Spleen (tissue), 11 donors: ENCODE measurements around the gene PMIS2. TPM values are rescaled to one million over a fixed set of nuclear protein-coding genes. Genes with fewer than 3 reads are reported as not detected.
"Not testable (repeated sequence)": the region's sequence is repeated elsewhere in the genome, so short reads cannot be mapped to it uniquely, and the experiment has no call there.

Source experiments
- DNase-seq: peaks from one replicate; pipeline ENCODE4 v3.0.0-alpha.2; 2020
- H3K27ac ChIP-seq, 8 donors: fragments of 200-600 bp; sonication (generic) in 7 of 8; 1 replicate in 4 of 8; 2 replicates in 4 of 8; pipeline versions ENCODE4 v1.5.0 to v1.8.0; 2016 to 2021; ENCODE audit warnings: inconsistent platforms in 4 of 8, mild to moderate bottlenecking in 4 of 8, moderate library complexity in 1 of 8
- H3K27me3 ChIP-seq, 7 donors: fragments of 200-600 bp; sonication (generic) in 6 of 7; replicated peaks in 1 of 7; 1 replicate in 4 of 7; 2 replicates in 3 of 7; pipeline versions ENCODE4 v1.5.0 to v1.8.0; 2016 to 2021; ENCODE audit warnings: inconsistent platforms in 3 of 7, mild to moderate bottlenecking in 1 of 7
- H3K36me3 ChIP-seq, 6 donors: fragments of 200-600 bp; sonication (generic) in 5 of 6; 1 replicate in 4 of 6; 2 replicates in 2 of 6; pipeline versions ENCODE4 v1.5.0 to v1.8.0; 2016 to 2021; ENCODE audit warnings: inconsistent platforms in 2 of 6
- H3K4me1 ChIP-seq, 6 donors: fragments of 200-600 bp; sonication (generic) in 5 of 6; 1 replicate in 3 of 6; 2 replicates in 3 of 6; pipeline versions ENCODE4 v1.5.0 to v1.8.0; 2016 to 2021; ENCODE audit warnings: inconsistent platforms in 3 of 6
- H3K4me3 ChIP-seq, 8 donors: fragments of 200-600 bp; sonication (generic) in 7 of 8; 1 replicate in 4 of 8; 2 replicates in 4 of 8; pipeline versions ENCODE4 v1.5.0 to v1.8.0; 2016 to 2021; ENCODE audit warnings: inconsistent platforms in 4 of 8, mild to moderate bottlenecking in 4 of 8, moderate library complexity in 2 of 8
- H3K9me3 ChIP-seq, 8 donors: fragments of 200-600 bp; sonication (generic) in 7 of 8; 1 replicate in 4 of 8; 2 replicates in 4 of 8; pipeline versions ENCODE4 v1.5.0 to v1.8.0; 2016 to 2021; ENCODE audit warnings: inconsistent platforms in 4 of 8
- POLR2A ChIP-seq, 3 donors: fragments of 450-650 bp; IDR thresholded peaks; one replicate each; pipeline ENCODE4 v1.5.1; 2017; ENCODE audit warnings: antibody characterized with exemption in 3 of 3, mild to moderate bottlenecking in 1 of 3
- POLR2AphosphoS5 ChIP-seq, 3 donors: sonication (generic); formaldehyde crosslinking; IDR thresholded peaks; one replicate each; pipeline ENCODE4 v1.5.1; 2017; ENCODE audit warnings: antibody characterized with exemption in 3 of 3
- WGBS, 5 donors: extraction: QIAGEN DNeasy Blood & Tissue Kit in 3 of 5; methylation state at CpG; one replicate each; pipeline versions ENCODE4 v1.1.5 to v1.1.7; 2013 to 2018; 5-methylcytosine and 5-hydroxymethylcytosine counted together
- intact Hi-C: fragments of 100-400 bp; cut with DNase I; formaldehyde crosslinking; loops from one replicate; pipeline ENCODE4 v1.15.0; 2023; ENCODE audit warnings: low total_unique reads
- polyA plus RNA-seq, 3 donors: library from polyadenylated mRNA; stranded (reverse); fragments of 200-250 nt; gene quantifications; one replicate each; pipeline ENCODE4 v1.2.1, GENCODE V29; 2013
- total RNA-seq, 7 donors: library from RNA; depleted of rRNA in 3 of 7; stranded (reverse); fragments of >200 nt in 3 of 7; fragmentation: NEBNext Ultra II Directional in 4 of 7; extraction: Animal tissue kit (Norgen Biotek cat#: 25700) in 4 of 7; gene quantifications; one replicate each; pipeline versions ENCODE4 v1.1.0 to v1.2.1, GENCODE V29; 2016 to 2021
- TF ChIP-seq, protein P1 (sequence below), 11 experiments: fragments of 200-600 bp in 7 of 11; fragments of 450-650 bp in 4 of 11; sonication (generic) in 4 of 11; IDR thresholded peaks in 8 of 11; conservative IDR thresholded peaks in 3 of 11; 1 replicate in 7 of 11; 2 replicates in 4 of 11; pipeline versions ENCODE4 v1.4.0 to v1.8.0; 2016 to 2021; ENCODE audit warnings: antibody characterized with exemption in 11 of 11, inconsistent platforms in 4 of 11, mild to moderate bottlenecking in 1 of 11
- donor health status: healthy with polysubstance abuse.
- donor health status: DM: no; HTN: no; CAD: no; lungs with moderate emphysema.
- donor health status: DM: no; HTN: no; CAD: no.
- donor health status: Bipolar disorder and iron deficiency.
- donor health status: healthy.
- donor health status: DM: no; HTN: no; CAD: no.
- donor health status: DM: yes; HTN: yes; CAD: no.

PMIS2 gene
- total and polyA plus RNA-seq, 10 donors: not detected

- no peaks in the 10 kb centered on the region for H3K9me3 ChIP-seq
- no peaks in the 10 kb centered on the region for H3K36me3 ChIP-seq
- H3K4me1 ChIP-seq: peaks cover 0 to 4% (median 0%) of the 10 kb centered on the region in 6 donors
- H3K27ac ChIP-seq: no peak overlapping the region
- no peak for DNase-seq
- H3K27me3 ChIP-seq: peaks cover 0 to 34% (median 0%) of the 10 kb centered on the region in 7 donors
- WGBS, 5 donors: 44 to 59% (median 49%) methylated on average over 4 of the region's 4 CpGs
- no peak for TF ChIP-seq POLR2A (IDR thresholded peaks at IDR 0.05)
- no peak for TF ChIP-seq POLR2AphosphoS5 (IDR thresholded peaks at IDR 0.05)
- TF ChIP-seq, protein P1, sequence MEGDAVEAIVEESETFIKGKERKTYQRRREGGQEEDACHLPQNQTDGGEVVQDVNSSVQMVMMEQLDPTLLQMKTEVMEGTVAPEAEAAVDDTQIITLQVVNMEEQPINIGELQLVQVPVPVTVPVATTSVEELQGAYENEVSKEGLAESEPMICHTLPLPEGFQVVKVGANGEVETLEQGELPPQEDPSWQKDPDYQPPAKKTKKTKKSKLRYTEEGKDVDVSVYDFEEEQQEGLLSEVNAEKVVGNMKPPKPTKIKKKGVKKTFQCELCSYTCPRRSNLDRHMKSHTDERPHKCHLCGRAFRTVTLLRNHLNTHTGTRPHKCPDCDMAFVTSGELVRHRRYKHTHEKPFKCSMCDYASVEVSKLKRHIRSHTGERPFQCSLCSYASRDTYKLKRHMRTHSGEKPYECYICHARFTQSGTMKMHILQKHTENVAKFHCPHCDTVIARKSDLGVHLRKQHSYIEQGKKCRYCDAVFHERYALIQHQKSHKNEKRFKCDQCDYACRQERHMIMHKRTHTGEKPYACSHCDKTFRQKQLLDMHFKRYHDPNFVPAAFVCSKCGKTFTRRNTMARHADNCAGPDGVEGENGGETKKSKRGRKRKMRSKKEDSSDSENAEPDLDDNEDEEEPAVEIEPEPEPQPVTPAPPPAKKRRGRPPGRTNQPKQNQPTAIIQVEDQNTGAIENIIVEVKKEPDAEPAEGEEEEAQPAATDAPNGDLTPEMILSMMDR (IDR thresholded peaks at IDR 0.05 in 8 of 11, conservative IDR thresholded peaks at IDR 0.05 in 3 of 11): no peak
- intact Hi-C loops: no loop called here
- no peak overlapping the region for H3K4me3 ChIP-seq
These were observed 10.5 kb downstream of the PMIS2 start for GRCh38 chr19:35596366-35596999.

- no peak for DNase-seq
- peaks cover 0 to 5% (median 2%) of the 10 kb centered on the region in 8 donors for H3K9me3 ChIP-seq
- 80 to 92% (median 89%) methylated on average over 3 of the region's 3 CpGs for WGBS, 5 donors
- no peak overlapping the region for H3K27ac ChIP-seq
- no peaks in the 10 kb centered on the region for H3K4me1 ChIP-seq
- peaks cover 0 to 3% (median 0%) of the 10 kb centered on the region in 7 donors for H3K27me3 ChIP-seq
- intact Hi-C loops: no loop called here
- TF ChIP-seq POLR2AphosphoS5 (IDR thresholded peaks at IDR 0.05) (no peak), POLR2A (IDR thresholded peaks at IDR 0.05) (no peak)
- TF ChIP-seq, protein P1 (IDR thresholded peaks at IDR 0.05 in 8 of 11, conservative IDR thresholded peaks at IDR 0.05 in 3 of 11): no peak
- no peaks in the 10 kb centered on the region for H3K36me3 ChIP-seq
- no peak overlapping the region for H3K4me3 ChIP-seq
These were observed 16.0 kb downstream of the PMIS2 start for GRCh38 chr19:35601971-35602370.

GRCh38 chr19:35604436-35604835 lies 18.5 kb downstream of the PMIS2 start:
- H3K27me3 ChIP-seq, H3K4me3 ChIP-seq, H3K36me3 ChIP-seq, intact Hi-C loops, H3K27ac ChIP-seq, DNase-seq, H3K4me1 ChIP-seq: not testable (repeated sequence)
- peaks cover 0 to 23% (median 17%) of the 10 kb centered on the region in 8 donors for H3K9me3 ChIP-seq
- 81 to 93% (median 85%) methylated on average over 4 of the region's 4 CpGs for WGBS, 5 donors

- DNase-seq, H3K27me3 ChIP-seq, intact Hi-C loops: not testable (repeated sequence)
These were observed 21.2 kb downstream of the PMIS2 start for GRCh38 chr19:35607170-35607569.

DNA sequence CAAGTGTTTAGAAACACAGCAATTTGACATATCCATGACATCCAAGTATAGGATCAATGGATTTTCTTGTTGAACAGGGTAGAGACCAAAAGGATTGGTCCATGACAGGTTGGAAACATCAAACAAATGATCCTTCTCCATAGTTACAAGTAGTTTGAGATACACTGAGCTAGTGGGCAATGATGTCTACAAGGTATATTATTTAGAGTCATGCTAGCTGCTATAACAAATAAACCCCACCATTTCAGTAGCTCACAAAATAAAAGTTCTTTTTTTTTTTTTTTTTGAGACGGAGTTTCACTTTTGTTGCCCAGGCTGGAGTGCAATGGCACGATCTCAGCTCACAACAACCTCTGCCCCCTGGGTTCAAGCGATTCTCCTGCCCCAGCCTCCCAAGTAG lies 21.7 kb downstream of the PMIS2 start:
- 77 to 89% (median 82%) methylated on average over 2 to 3 of the region's 3 CpGs for WGBS, 5 donors
- Histone ChIP-seq H3K4me3 (no peak overlapping the region), H3K27me3 (no peaks in the 10 kb centered on the region), H3K9me3 (peaks cover 0 to 23% (median 17%) of the 10 kb centered on the region in 8 donors), H3K36me3 (no peaks in the 10 kb centered on the region), H3K4me1 (peaks cover 4 to 28% (median 19%) of the 10 kb centered on the region in 6 donors), H3K27ac (no peak overlapping the region)
- intact Hi-C loops: no loop called here
- TF ChIP-seq POLR2AphosphoS5 (IDR thresholded peaks at IDR 0.05): no peak
- no peak for DNase-seq

More at GRCh38 chr19:35607170-35607569, 21.2 kb downstream of the PMIS2 start:
- not testable (repeated sequence) for H3K4me3 ChIP-seq, H3K27ac ChIP-seq, H3K36me3 ChIP-seq
- peaks cover 3 to 23% (median 16%) of the 10 kb centered on the region in 6 donors for H3K4me1 ChIP-seq
- WGBS, 5 donors: 87 to 93% (median 90%) methylated on average over 8 of the region's 8 CpGs
- H3K9me3 ChIP-seq: peaks cover 0 to 23% (median 17%) of the 10 kb centered on the region in 8 donors
